GDM1 (cell line): ENCODE data around the gene HLCS.

Experiments
- DNase-seq: peaks from one replicate; lab custom pipeline; 2025; lab: John Stamatoyannopoulos, UW

The HLCS gene

GRCh38 chr21:36811762-36812161, 154.7 kb downstream of the HLCS start:
- no peak for DNase-seq

- DNase-seq = no peak
Measured at GRCh38 chr21:36810443-36810842, 156.0 kb downstream of the HLCS start.

- DNase-seq = no peak
Measured at GRCh38 chr21:36807422-36807928, 159.0 kb downstream of the HLCS start.

- no peak for DNase-seq
Measured at GRCh38 chr21:36806103-36806502, 160.4 kb downstream of the HLCS start.

- DNase-seq = no peak
Measured at GRCh38 chr21:36804874-36805611, 161.4 kb downstream of the HLCS start.

GRCh38 chr21:36803816-36804439, 162.5 kb downstream of the HLCS start:
- no peak for DNase-seq

GRCh38 chr21:36803051-36803645, 163.3 kb downstream of the HLCS start:
- no peak for DNase-seq

GRCh38 chr21:36800734-36801133, 165.7 kb downstream of the HLCS start:
- no peak for DNase-seq

GRCh38 chr21:36799869-36800268, 166.6 kb downstream of the HLCS start:
- no peak for DNase-seq

- no peak for DNase-seq
Measured at GRCh38 chr21:36798491-36798890, 168.0 kb downstream of the HLCS start.

- DNase-seq = no peak
Measured at GRCh38 chr21:36796070-36796469, 170.4 kb downstream of the HLCS start.

- DNase-seq = no peak
Measured at GRCh38 chr21:36792505-36792967, 173.9 kb downstream of the HLCS start.

- DNase-seq = no peak
Measured at GRCh38 chr21:36791695-36792470, 174.6 kb downstream of the HLCS start.

GRCh38 chr21:36791180-36791579, 175.3 kb downstream of the HLCS start:
- DNase-seq = no peak

GRCh38 chr21:36790616-36791015, 175.9 kb downstream of the HLCS start:
- DNase-seq = no peak

- no peak for DNase-seq
Measured at GRCh38 chr21:36788120-36788638, 178.3 kb downstream of the HLCS start.

GRCh38 chr21:36786186-36786585, 180.3 kb downstream of the HLCS start:
- no peak for DNase-seq

- DNase-seq = no peak
Measured at GRCh38 chr21:36785615-36786014, 180.9 kb downstream of the HLCS start.

GRCh38 chr21:36784947-36785346, 181.5 kb downstream of the HLCS start:
- DNase-seq = no peak

GRCh38 chr21:36783612-36784374, 182.7 kb downstream of the HLCS start:
- no peak for DNase-seq

- no peak for DNase-seq
Measured at GRCh38 chr21:36780861-36781260, 185.6 kb downstream of the HLCS start.
